ENCODE results near the gene ARF3. TPM values are rescaled to one million over a fixed set of nuclear protein-coding genes. Genes with fewer than 3 reads are reported as not detected.

Gene ARF3
- total RNA-seq, 1 experiment from 2014 or later, result 256 TPM

GRCh38 chr12:48999371-49000131 lies 42.3 kb upstream of the ARF3 start, which contains the start of gene DDN:
Gene DDN, minus strand, starts transcription at chr12:48999375. Its CDS starts 88 bp downstream, at chr12:48999287.
- POLR2A ChIA-PET, result interaction anchor here (0.6 to 1.5 kb wide), 3 partner anchors 19 to 120 kb away, joined by 3 read pairs; no protein-coding TSS in a partner anchor
- Mint-ChIP-seq H3K27ac (no peak within 1 kb of the TSS), H3K36me3 (peaks cover 10% of the 10 kb centered on the region), H3K27me3 (ENCODE audit: low read depth) (peaks cover 73% of the 10 kb centered on the region), H3K4me3 (peak within 1 kb of the TSS; percentile 64), H3K4me1 (peaks cover 15% of the 10 kb centered on the region), H3K9me3 (no peaks in the 10 kb centered on the region)
- TF ChIP-seq E2F4 (CRISPR knock-in tag; IDR thresholded peaks at IDR 0.05; ENCODE audit: borderline replicate concordance, low read depth) (no peak), MYBL2 (CRISPR knock-in tag; IDR thresholded peaks at IDR 0.05) (no peak), ESRRA (CRISPR knock-in tag; IDR thresholded peaks at IDR 0.05; ENCODE audit: borderline replicate concordance) (no peak)
- ATAC-seq (no peak; the same call in 1 of the 2 replicates), DNase-seq (ENCODE audit: low spot score) (no peak)
- CTCF ChIA-PET, result interaction anchor here (0.5 to 11.9 kb wide), 20 partner anchors 12 to 1072 kb away, joined by 3 to 237 read pairs (median 4); partner anchors contain the start of genes PRKAG1, PRPH, WNT1 and WNT10B

- Mint-ChIP-seq H3K9me3 (no peaks in the 10 kb centered on the region), H3K4me1 (peaks cover 18% of the 10 kb centered on the region), H3K36me3 (peaks cover 7% of the 10 kb centered on the region), H3K4me3 (peak overlapping the region; percentile 63), H3K27me3 (ENCODE audit: low read depth) (peaks cover 82% of the 10 kb centered on the region), H3K27ac (no peak overlapping the region)
- ATAC-seq, result no peak
- no peak for DNase-seq (ENCODE audit: low spot score)
- ChIA-PET POLR2A (interaction anchor here (1.2 to 1.5 kb wide), 2 partner anchors 18 to 68 kb away, joined by 3 read pairs; no protein-coding TSS in a partner anchor), CTCF (interaction anchor here (0.6 to 11.9 kb wide), 34 partner anchors 11 to 343 kb away, joined by 3 to 237 read pairs (median 9); partner anchors contain the start of genes ARF3, DDX23, LMBR1L and PRKAG1)
- TF ChIP-seq FOXP1 (CRISPR knock-in tag; IDR thresholded peaks at IDR 0.05; ENCODE audit: borderline replicate concordance) (peak; percentile 81; the same call in 1 of the 2 replicates), PRDM15 (CRISPR knock-in tag; IDR thresholded peaks at IDR 0.05) (no peak), PREB (CRISPR knock-in tag; IDR thresholded peaks at IDR 0.05; ENCODE audit: borderline replicate concordance) (no peak), OVOL2 (CRISPR knock-in tag; IDR thresholded peaks at IDR 0.05; ENCODE audit: borderline replicate concordance) (no peak), FOXK1 (CRISPR knock-in tag; IDR thresholded peaks at IDR 0.05) (peak; percentile 52; the same call in 1 of the 2 replicates), ATF2 (CRISPR knock-in tag; IDR thresholded peaks at IDR 0.05; ENCODE audit: borderline replicate concordance, low read depth) (peak; percentile 63; the same call in 1 of the 2 replicates), CREM (CRISPR knock-in tag; IDR thresholded peaks at IDR 0.05) (no peak), ERG (CRISPR knock-in tag; IDR thresholded peaks at IDR 0.05) (no peak), NR1H2 (CRISPR knock-in tag; IDR thresholded peaks at IDR 0.05) (no peak), HMGXB4 (CRISPR knock-in tag; IDR thresholded peaks at IDR 0.05) (no peak), ZBTB43 (CRISPR knock-in tag; IDR thresholded peaks at IDR 0.05) (peak; percentile 92), E2F4 (CRISPR knock-in tag; IDR thresholded peaks at IDR 0.05; ENCODE audit: borderline replicate concordance, low read depth) (0 out of 2 replicates have a peak, but pooled peaks have one; percentile 24), IRF2 (CRISPR knock-in tag; IDR thresholded peaks at IDR 0.05; ENCODE audit: borderline replicate concordance, low read depth) (no peak), JUN (CRISPR knock-in tag; IDR thresholded peaks at IDR 0.05) (no peak; the same call in 1 of the 2 replicates)
These were observed 41.4 kb upstream of the ARF3 start for GRCh38 chr12:48998497-48999353.

All from WTC11 (cell line).